ENCODE data around the gene MRPL12.
A peak's percentile ranks its signal among the peaks of the same experiment; 100 is the strongest.

MRPL12 gene

GRCh38 chr17:81710514-81711308 is 7.5 kb downstream of the MRPL12 start:
- Histone ChIP-seq H3K36me3 (ENCODE audit: low read length) (no peaks in the 10 kb centered on the region), H4K20me1 (ENCODE audit: low read depth, low read length) (no peaks in the 10 kb centered on the region), H3K4me2 (ENCODE audit: low read depth, low read length, poor library complexity, severe bottlenecking) (peak overlapping the region; percentile 66), H3K9me3 (ENCODE audit: insufficient read depth, low read length) (no peaks in the 10 kb centered on the region), H3F3A (ENCODE audit: insufficient read depth) (peaks cover 25% of the 10 kb centered on the region), H3K79me2 (ENCODE audit: insufficient read depth, low read length) (peaks cover 32% of the 10 kb centered on the region), H3K4me3 (ENCODE audit: insufficient read depth, low read length, poor library complexity, severe bottlenecking) (peak overlapping the region; percentile 44), H3K9ac (ENCODE audit: low read length) (peak overlapping the region; percentile 93), H3K27ac (ENCODE audit: low read depth, low read length) (peak overlapping the region; percentile 55), H3K27me3 (ENCODE audit: low read length) (no peaks in the 10 kb centered on the region), H2AFZ (ENCODE audit: low read depth, low read length, severe bottlenecking) (no peak overlapping the region), H3K9me2 (replicated peaks; ENCODE audit: insufficient read depth, low read length) (no peaks in the 10 kb centered on the region)
- no peak for TF ChIP-seq EZH2phosphoT487 (conservative IDR thresholded peaks at IDR 0.05; ENCODE audit: low read length)
- no peak for TF ChIP-seq CTCF (IDR thresholded peaks at IDR 0.05; ENCODE audit: insufficient read depth, low read length, poor library complexity, severe bottlenecking)

- Histone ChIP-seq H3K4me3 (ENCODE audit: insufficient read depth, low read length, poor library complexity, severe bottlenecking) (peak within 1 kb of the TSS; percentile 86), H3K9ac (ENCODE audit: low read length) (peak within 1 kb of the TSS; percentile 93), H3F3A (ENCODE audit: insufficient read depth) (peaks cover 25% of the 10 kb centered on the region), H3K9me2 (replicated peaks; ENCODE audit: insufficient read depth, low read length) (no peaks in the 10 kb centered on the region), H4K20me1 (ENCODE audit: low read depth, low read length) (no peaks in the 10 kb centered on the region), H2AFZ (ENCODE audit: low read depth, low read length, severe bottlenecking) (peak within 1 kb of the TSS; percentile 70), H3K79me2 (ENCODE audit: insufficient read depth, low read length) (peaks cover 27% of the 10 kb centered on the region), H3K27me3 (ENCODE audit: low read length) (no peaks in the 10 kb centered on the region), H3K36me3 (ENCODE audit: low read length) (no peaks in the 10 kb centered on the region), H3K27ac (ENCODE audit: low read depth, low read length) (peak within 1 kb of the TSS; percentile 55), H3K4me2 (ENCODE audit: low read depth, low read length, poor library complexity, severe bottlenecking) (peak within 1 kb of the TSS; percentile 80), H3K9me3 (ENCODE audit: insufficient read depth, low read length) (no peaks in the 10 kb centered on the region)
- no peak for TF ChIP-seq EZH2phosphoT487 (conservative IDR thresholded peaks at IDR 0.05; ENCODE audit: low read length)
- no peak for TF ChIP-seq CTCF (IDR thresholded peaks at IDR 0.05; ENCODE audit: insufficient read depth, low read length, poor library complexity, severe bottlenecking)
Measured at GRCh38 chr17:81711814-81712467, 8.8 kb downstream of the MRPL12 start, which contains the start of gene SLC25A10. Gene SLC25A10 (plus strand): TSS chr17:81712284. CDS start chr17:81712427, 143 bp downstream.

- peaks cover 25% of the 10 kb centered on the region for H3F3A ChIP-seq (ENCODE audit: insufficient read depth)
- H3K4me3 ChIP-seq (ENCODE audit: insufficient read depth, low read length, poor library complexity, severe bottlenecking): peak overlapping the region; percentile 86
- peak overlapping the region; percentile 41 for H3K27ac ChIP-seq (ENCODE audit: low read depth, low read length)
- H2AFZ ChIP-seq (ENCODE audit: low read depth, low read length, severe bottlenecking): peak overlapping the region; percentile 70
- no peaks in the 10 kb centered on the region for H4K20me1 ChIP-seq (ENCODE audit: low read depth, low read length)
- peak overlapping the region; percentile 80 for H3K4me2 ChIP-seq (ENCODE audit: low read depth, low read length, poor library complexity, severe bottlenecking)
- H3K27me3 ChIP-seq (ENCODE audit: low read length): no peaks in the 10 kb centered on the region
- H3K36me3 ChIP-seq (ENCODE audit: low read length): no peaks in the 10 kb centered on the region
- TF ChIP-seq EZH2phosphoT487 (conservative IDR thresholded peaks at IDR 0.05; ENCODE audit: low read length) (no peak), CTCF (IDR thresholded peaks at IDR 0.05; ENCODE audit: insufficient read depth, low read length, poor library complexity, severe bottlenecking) (no peak)
- H3K9ac ChIP-seq (ENCODE audit: low read length): peak overlapping the region; percentile 93
- no peaks in the 10 kb centered on the region for H3K9me2 ChIP-seq (replicated peaks; ENCODE audit: insufficient read depth, low read length)
- H3K9me3 ChIP-seq (ENCODE audit: insufficient read depth, low read length): no peaks in the 10 kb centered on the region
- peaks cover 27% of the 10 kb centered on the region for H3K79me2 ChIP-seq (ENCODE audit: insufficient read depth, low read length)
Measured at GRCh38 chr17:81712468-81713003, 9.4 kb downstream of the MRPL12 start.

All from SU-DHL-6 (cell line).